ENCODE measurements around the gene LTN1. TPM values are rescaled to one million over a fixed set of nuclear protein-coding genes. Genes with fewer than 3 reads are reported as not detected.

Gene LTN1
- total and polyA plus RNA-seq, 2 of the 13 experiments (the other 11 are each of a cell fraction or from before 2014, with no cell fraction given), result 6.7 to 24.6 TPM

DNA sequence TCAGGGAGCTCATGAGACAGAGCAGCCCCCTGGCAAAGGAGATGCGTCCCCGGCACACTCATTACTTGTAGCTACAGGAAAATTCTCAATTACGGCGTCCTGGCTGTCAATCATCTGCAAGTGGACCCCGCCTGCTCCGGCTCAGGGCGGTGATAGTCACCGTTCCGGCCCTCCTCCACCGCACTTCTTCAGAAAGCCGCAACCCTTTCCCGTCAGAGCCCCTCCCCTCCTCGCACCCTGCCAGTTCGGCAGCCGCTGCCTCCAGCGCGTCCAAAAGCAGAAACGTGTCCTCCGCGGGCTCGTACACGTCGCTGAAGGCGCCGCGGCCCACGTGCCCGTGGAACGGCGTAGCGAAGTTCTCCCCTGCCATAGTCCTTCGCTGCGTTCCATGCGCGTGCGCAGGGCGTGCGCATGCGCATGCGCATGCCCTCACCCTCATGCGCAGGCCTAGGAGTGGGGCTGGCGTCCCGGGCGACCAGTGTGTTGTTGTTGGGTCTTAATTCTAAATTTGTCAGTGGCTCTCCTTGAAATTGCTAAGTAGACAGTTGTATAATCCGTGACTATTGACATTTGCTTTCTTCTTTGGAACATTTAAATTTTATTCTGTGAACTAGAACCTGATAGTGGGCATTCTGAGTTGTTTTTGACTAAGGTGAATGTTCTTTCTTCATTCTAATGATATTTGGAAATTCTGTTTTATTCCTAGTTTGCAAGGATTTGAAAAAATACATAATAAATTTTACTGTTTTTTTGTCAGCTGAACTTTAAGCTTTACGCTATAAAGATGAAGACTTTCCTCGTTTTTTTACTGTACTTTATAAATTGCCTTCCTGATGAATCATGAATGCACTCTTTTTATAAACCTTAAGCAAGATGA is 107.5 kb downstream of the LTN1 start (continued):
- TF ChIP-seq, protein P1, sequence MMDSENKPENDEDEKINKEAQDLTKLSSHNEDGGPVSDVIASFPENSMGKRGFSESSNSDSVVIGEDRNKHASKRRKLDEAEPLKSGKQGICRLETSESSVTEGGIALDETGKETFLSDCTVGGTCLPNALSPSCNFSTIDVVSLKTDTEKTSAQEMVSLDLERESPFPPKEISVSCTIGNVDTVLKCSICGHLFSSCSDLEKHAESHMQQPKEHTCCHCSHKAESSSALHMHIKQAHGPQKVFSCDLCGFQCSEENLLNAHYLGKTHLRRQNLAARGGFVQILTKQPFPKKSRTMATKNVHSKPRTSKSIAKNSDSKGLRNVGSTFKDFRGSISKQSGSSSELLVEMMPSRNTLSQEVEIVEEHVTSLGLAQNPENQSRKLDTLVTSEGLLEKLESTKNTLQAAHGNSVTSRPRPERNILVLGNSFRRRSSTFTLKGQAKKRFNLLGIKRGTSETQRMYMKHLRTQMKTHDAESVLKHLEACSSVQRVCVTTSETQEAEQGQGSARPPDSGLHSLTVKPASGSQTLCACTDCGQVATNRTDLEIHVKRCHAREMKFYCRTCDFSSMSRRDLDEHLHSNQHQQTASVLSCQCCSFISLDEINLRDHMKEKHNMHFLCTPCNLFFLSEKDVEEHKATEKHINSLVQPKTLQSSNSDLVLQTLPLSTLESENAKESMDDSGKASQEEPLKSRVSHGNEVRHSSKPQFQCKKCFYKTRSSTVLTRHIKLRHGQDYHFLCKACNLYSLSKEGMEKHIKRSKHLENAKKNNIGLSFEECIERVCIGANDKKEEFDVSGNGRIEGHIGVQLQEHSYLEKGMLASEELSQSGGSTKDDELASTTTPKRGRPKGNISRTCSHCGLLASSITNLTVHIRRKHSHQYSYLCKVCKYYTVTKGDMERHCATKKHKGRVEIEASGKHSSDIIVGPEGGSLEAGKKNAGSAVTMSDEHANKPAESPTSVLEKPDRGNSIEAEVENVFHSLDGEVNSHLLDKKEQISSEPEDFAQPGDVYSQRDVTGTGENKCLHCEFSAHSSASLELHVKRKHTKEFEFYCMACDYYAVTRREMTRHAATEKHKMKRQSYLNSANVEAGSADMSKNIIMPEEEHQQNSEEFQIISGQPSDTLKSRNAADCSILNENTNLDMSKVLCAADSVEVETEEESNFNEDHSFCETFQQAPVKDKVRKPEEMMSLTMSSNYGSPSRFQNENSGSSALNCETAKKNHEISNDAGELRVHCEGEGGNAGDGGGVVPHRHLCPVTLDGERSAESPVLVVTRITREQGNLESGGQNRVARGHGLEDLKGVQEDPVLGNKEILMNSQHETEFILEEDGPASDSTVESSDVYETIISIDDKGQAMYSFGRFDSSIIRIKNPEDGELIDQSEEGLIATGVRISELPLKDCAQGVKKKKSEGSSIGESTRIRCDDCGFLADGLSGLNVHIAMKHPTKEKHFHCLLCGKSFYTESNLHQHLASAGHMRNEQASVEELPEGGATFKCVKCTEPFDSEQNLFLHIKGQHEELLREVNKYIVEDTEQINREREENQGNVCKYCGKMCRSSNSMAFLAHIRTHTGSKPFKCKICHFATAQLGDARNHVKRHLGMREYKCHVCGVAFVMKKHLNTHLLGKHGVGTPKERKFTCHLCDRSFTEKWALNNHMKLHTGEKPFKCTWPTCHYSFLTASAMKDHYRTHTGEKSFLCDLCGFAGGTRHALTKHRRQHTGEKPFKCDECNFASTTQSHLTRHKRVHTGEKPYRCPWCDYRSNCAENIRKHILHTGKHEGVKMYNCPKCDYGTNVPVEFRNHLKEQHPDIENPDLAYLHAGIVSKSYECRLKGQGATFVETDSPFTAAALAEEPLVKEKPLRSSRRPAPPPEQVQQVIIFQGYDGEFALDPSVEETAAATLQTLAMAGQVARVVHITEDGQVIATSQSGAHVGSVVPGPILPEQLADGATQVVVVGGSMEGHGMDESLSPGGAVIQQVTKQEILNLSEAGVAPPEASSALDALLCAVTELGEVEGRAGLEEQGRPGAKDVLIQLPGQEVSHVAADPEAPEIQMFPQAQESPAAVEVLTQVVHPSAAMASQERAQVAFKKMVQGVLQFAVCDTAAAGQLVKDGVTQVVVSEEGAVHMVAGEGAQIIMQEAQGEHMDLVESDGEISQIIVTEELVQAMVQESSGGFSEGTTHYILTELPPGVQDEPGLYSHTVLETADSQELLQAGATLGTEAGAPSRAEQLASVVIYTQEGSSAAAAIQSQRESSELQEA (CRISPR knock-in tag; IDR thresholded peaks at IDR 0.05; ENCODE audit: not compliant biosample characterization), result peak; percentile 99
- TF ChIP-seq, protein P2, sequence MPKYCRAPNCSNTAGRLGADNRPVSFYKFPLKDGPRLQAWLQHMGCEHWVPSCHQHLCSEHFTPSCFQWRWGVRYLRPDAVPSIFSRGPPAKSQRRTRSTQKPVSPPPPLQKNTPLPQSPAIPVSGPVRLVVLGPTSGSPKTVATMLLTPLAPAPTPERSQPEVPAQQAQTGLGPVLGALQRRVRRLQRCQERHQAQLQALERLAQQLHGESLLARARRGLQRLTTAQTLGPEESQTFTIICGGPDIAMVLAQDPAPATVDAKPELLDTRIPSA (CRISPR knock-in tag; IDR thresholded peaks at IDR 0.05; ENCODE audit: borderline replicate concordance), result 0 out of 2 replicates have a peak, but pooled peaks have one; percentile 67
- TF ChIP-seq NCOR1 (IDR thresholded peaks at IDR 0.05; ENCODE audit: borderline replicate concordance, low read length) (no peak), ARID2 (CRISPR knock-in tag; IDR thresholded peaks at IDR 0.05; ENCODE audit: borderline replicate concordance) (peak; percentile 98), THAP11 (CRISPR knock-in tag; IDR thresholded peaks at IDR 0.05) (peak; percentile 81), ZSCAN22 (CRISPR knock-in tag; IDR thresholded peaks at IDR 0.05) (peak; percentile 82; the same call in 1 of the 2 replicates), ZC3H13 (CRISPR knock-in tag; IDR thresholded peaks at IDR 0.05) (peak; percentile 93; the same call in 1 of the 2 replicates), HDAC1 (CRISPR knock-in tag; IDR thresholded peaks at IDR 0.05) (peak; percentile 93)
- TF ChIP-seq, protein P3, sequence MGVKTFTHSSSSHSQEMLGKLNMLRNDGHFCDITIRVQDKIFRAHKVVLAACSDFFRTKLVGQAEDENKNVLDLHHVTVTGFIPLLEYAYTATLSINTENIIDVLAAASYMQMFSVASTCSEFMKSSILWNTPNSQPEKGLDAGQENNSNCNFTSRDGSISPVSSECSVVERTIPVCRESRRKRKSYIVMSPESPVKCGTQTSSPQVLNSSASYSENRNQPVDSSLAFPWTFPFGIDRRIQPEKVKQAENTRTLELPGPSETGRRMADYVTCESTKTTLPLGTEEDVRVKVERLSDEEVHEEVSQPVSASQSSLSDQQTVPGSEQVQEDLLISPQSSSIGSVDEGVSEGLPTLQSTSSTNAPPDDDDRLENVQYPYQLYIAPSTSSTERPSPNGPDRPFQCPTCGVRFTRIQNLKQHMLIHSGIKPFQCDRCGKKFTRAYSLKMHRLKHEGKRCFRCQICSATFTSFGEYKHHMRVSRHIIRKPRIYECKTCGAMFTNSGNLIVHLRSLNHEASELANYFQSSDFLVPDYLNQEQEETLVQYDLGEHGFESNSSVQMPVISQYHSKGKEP (CRISPR knock-in tag; IDR thresholded peaks at IDR 0.05), result no peak
- TF ChIP-seq, protein P4, sequence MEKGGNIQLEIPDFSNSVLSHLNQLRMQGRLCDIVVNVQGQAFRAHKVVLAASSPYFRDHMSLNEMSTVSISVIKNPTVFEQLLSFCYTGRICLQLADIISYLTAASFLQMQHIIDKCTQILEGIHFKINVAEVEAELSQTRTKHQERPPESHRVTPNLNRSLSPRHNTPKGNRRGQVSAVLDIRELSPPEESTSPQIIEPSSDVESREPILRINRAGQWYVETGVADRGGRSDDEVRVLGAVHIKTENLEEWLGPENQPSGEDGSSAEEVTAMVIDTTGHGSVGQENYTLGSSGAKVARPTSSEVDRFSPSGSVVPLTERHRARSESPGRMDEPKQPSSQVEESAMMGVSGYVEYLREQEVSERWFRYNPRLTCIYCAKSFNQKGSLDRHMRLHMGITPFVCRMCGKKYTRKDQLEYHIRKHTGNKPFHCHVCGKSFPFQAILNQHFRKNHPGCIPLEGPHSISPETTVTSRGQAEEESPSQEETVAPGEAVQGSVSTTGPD (CRISPR knock-in tag; IDR thresholded peaks at IDR 0.05), result peak; percentile 71
- TF ChIP-seq, protein P5, sequence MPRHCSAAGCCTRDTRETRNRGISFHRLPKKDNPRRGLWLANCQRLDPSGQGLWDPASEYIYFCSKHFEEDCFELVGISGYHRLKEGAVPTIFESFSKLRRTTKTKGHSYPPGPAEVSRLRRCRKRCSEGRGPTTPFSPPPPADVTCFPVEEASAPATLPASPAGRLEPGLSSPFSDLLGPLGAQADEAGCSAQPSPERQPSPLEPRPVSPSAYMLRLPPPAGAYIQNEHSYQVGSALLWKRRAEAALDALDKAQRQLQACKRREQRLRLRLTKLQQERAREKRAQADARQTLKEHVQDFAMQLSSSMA (CRISPR knock-in tag; IDR thresholded peaks at IDR 0.05), result peak; percentile 92; the same call in 1 of the 2 replicates

Data from HepG2 (cell line).